Dermis blood vessel endothelial cell (primary cell): Measurements from ENCODE around the gene RPS2. TPM values are rescaled to one million over a fixed set of nuclear protein-coding genes. Genes with fewer than 3 reads are reported as not detected.

Experiments used
- DNase-seq: peaks from one replicate; pipeline ENCODE4 v3.0.0; 2010
- total RNA-seq: library from RNA; depleted of rRNA; stranded (reverse); fragments of >200 nt; gene quantifications from 2 replicates; pipeline ENCODE4 v1.2.3, GENCODE V29; 2014

Gene RPS2
- total RNA-seq, 1 donor from 2014 or later, result 1,669 TPM

- no peak for DNase-seq
Measured at GRCh38 chr16:1981398-1981836, 16.8 kb upstream of the RPS2 start, which contains the start of gene NOXO1. Gene NOXO1, minus strand, starts transcription at chr16:1981469. Its CDS starts 290 bp downstream, at chr16:1981179.

- no peak for DNase-seq
Measured at GRCh38 chr16:1980770-1981087, 16.1 kb upstream of the RPS2 start.

- no peak for DNase-seq
Measured at GRCh38 chr16:1980030-1980769, 15.6 kb upstream of the RPS2 start.

- DNase-seq, result no peak
Measured at GRCh38 chr16:1979271-1980029, 14.8 kb upstream of the RPS2 start.

DNA sequence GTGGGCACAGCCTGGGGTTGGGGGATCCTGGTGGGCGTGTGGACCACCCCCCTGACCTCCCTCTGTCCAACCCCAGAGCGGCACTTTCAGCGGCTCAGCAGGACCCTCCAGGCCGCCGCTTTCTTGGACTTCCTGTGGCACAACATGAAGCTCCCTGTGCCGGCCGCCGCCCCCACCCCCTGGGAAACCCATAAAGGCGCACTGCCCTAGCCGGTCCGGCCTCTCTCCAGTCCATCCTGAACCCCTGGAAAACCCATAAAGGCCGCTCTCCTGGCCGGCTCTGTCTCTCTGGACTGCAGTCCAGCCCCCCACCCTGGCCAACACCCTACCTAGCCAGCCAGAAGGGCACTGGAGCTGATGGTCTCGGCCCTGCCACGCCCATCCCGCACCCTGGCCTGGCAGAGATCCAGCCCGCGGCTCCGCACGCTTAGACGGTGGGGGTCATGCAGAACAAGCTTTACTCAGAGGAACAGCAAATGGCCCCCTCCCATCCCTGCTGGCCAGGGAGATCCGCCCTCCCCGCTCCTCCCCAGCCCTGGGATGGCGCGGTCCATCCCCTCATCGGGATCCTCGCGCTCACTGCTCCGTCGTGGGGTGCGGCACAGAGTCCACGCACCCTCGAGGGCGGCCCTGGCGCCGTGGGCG is 14.0 kb upstream of the RPS2 start:
- no peak for DNase-seq

- DNase-seq, result no peak
Measured at GRCh38 chr16:1977875-1978268, 13.2 kb upstream of the RPS2 start.

DNA sequence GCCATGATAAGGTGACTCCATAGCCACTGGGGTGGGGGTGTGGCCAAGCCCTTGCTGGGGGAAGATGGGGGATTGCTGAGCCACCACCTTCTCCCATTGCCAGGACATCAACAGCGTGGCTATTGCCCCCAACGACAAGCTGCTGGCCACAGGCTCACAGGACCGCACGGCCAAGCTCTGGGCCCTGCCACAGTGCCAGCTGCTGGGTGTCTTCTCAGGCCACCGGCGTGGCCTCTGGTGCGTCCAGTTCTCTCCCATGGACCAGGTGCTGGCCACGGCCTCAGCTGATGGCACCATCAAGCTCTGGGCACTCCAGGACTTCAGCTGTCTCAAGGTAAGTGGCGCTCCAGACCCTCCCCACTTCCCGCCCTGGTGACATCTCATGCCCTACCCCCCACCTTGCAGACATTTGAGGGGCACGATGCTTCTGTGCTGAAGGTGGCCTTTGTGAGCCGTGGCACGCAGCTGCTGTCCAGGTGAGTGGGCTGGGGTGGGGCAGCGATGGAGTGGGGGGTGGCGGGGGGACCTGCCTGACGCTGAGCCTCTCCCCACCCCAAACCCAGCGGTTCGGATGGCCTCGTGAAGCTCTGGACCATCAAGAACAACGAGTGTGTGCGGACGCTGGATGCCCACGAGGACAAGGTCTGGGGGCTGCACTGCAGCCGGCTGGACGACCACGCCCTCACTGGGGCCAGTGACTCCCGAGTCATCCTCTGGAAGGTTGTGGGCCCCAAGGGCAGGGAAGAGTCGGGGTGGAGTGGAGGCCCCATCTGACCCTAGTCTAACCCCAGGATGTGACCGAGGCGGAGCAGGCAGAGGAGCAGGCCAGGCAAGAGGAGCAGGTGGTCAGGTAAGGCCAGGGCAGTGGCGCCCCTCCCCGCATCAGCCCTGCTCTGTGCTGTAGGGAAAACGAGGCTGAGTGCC is 12.6 kb upstream of the RPS2 start:
- DNase-seq, result no peak

- DNase-seq, result no peak
Measured at GRCh38 chr16:1976216-1976520, 11.5 kb upstream of the RPS2 start.

GRCh38 chr16:1975432-1976215 is 11.0 kb upstream of the RPS2 start:
- no peak for DNase-seq

DNA sequence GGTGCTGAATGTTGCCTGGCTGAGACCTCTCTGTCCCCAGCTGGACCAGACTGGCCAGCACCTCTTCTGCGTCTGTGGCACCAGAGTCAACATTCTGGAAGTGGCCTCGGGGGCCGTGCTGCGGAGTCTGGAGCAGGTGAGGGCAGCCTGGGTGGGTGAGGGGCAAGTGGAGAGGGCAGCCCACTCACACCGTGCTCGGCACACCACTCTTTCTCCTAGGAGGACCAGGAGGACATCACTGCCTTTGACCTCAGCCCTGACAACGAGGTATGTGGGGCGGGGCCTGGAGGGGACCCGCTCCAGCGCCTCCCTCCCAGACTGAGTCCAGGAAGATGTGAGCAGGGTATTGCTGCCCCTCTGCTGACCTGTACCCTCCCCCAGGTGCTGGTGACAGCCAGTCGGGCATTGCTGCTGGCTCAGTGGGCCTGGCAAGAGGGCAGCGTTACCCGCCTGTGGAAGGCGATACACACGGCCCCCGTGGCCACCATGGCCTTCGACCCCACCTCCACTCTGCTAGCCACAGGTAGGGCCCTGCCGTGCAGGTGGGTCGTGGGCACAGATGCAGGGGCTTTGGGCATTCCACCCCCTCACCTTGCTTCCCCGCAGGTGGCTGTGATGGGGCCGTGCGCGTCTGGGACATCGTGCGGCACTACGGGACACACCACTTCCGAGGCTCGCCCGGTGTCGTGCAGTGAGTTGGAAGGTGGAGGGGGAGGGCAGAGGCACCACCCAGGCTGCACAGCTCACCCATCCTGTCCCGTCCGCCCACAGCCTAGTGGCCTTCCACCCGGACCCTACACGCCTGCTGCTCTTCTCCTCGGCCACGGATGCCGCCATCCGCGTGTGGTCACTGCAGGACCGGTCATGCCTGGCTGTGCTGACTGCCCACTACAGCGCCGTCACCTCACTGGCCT is 9.8 kb upstream of the RPS2 start:
- no peak for DNase-seq

GRCh38 chr16:1973461-1974156 is 9.0 kb upstream of the RPS2 start:
- no peak for DNase-seq

DNA sequence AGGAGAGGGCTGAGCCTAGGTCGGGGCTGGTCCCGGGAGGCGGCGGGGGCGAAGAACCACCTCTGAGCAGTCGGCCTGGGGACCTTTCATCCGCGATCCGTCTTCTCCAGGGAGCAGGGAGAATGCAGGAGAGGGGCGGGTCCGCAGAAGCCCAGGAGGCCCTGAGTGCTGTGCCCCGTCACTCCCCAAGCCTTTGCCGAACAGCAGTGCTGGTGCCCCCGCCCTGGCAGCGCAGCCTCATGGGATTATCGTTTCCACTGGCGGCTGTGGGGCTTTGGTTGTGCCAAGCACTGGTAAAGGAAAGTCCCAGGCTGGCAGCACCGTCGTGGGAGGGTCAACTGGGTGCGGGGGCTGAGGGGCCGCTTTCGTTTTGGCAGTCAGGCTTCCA is 7.9 kb upstream of the RPS2 start:
- DNase-seq, result no peak

- peak; percentile 97 for DNase-seq
Measured at GRCh38 chr16:1971796-1972489, 7.3 kb upstream of the RPS2 start, which contains the start of gene TBL3. Gene TBL3, plus strand, starts transcription at chr16:1972053. Its CDS starts 112 bp downstream, at chr16:1972165.

- no peak for DNase-seq
Measured at GRCh38 chr16:1968146-1968953, 3.7 kb upstream of the RPS2 start.

DNA sequence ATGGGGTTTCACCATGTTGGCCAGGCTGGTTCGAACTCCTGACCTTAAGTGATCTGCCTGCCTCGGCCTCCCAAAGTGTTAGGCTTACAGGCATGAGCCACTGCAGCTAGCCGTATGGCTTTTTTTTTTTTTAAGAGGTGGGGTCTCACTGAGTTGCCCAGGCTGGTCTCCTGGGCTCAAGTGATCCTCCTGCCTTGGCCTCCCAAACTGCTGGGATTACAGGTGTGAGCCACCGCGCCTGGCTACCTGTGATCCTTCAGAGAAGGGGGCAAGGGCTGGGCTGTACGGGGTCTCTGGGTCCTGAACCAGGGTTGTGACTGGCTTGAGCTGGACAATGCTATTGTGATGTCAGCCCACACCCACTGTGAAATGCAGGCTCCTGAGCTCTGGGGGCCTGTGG is 1.8 kb upstream of the RPS2 start, which contains the start of gene RNF151:
Gene RNF151, plus strand, starts transcription at position 397 of the 400 bp plus-strand sequence. CDS start 26 bp downstream, outside the sequence.
- no peak for DNase-seq

DNA sequence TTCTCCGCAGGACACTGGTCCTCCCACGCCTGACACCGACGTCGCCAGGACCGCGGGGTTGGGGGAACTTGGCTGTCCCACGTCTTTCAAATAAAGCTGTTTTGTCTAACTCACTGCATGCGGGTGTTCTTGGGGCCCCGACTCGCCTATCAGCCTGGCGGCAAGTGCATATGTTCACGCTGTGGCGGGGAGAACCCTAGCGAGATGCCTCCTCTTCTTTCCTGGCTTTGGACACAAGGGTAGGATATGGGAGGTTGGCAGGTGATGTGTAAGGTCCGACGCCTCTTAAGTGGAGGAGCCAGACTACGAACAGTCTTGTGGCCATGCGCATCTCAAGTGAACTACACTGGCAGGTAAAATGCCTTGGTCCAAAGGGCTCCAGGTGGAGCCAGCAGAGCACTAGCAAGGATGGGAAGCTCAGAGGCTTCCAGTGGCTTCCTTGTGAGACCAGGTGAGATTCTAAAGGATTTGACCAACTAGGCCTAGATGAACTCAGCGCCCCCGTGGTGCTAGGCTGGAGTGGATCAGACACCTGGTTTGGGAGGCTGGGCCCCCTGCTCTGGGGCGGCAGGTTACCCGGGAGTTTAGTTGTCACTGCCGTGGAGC is 873 bp upstream of the RPS2 start:
- DNase-seq, result no peak

- DNase-seq, result peak; percentile 60
Measured at GRCh38 chr16:1963806-1964505, 670 bp downstream of the RPS2 start.
